GM19193 (cell line): ENCODE results near the gene SERTAD4.

ENCODE experiments used
- POLR2A ChIP-seq: IDR thresholded peaks from 4 replicates; pipeline ENCODE4 v1.6.1; 2011; ENCODE audit not compliant: insufficient read depth, insufficient read length; ENCODE audit errors: extremely low read depth

Gene SERTAD4

DNA sequence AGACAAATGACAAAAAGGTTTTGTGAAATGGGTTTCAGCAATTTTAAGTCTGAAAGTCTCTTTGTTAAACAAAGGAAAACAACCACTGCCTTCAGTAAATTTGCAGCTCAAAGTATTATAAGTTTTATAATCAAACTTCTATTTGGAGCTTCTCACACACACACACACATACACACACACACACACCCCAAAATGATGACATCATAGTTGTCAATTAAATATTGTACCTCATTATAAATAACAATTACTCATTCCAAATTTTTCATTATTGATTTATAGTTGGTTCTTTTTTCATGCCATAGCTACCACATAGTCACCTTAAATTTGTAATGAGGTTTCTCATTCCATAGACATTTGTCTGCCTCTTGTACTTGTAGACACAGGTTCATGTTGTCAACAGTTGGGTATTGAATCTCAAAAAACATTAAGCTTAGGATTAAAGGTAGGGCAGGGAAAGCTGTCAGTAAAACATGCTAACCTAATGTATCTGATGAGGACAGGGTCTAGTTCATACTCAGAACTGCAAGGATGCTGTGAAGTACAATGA is 2.4 kb upstream of the SERTAD4 start:
- TF ChIP-seq POLR2A = no peak

DNA sequence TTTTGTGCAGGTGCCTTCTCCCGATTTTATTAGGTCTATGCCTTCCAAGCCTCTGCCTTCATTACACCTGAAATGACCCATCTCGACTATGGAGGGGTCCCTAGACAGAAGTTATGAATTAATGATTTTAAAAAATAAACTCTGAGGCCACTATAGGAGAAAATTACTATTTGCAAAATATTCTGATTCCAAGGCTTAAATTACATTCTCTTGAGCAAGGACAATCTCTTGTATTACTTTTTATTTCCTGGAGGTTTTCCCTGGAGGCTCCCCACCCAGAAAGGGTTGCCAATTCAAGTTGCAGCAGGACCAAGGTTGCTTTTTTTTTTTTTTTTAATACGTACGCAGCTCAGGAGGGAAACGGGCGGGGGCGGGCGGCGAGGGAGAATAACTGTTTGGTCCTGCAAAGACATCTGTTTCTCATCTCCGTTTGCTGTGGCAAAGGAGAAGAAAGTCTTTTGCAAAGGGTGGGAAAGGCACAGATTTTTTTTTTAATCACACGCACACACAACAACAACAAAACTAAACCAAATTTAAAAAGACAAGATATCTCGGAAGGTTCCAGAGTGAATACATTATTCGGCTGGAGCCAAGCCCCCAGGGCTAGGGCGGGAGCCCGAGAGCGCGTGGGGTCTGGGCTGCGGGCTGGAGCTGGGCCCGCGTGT is 618 bp upstream of the SERTAD4 start:
- no peak for TF ChIP-seq POLR2A

DNA sequence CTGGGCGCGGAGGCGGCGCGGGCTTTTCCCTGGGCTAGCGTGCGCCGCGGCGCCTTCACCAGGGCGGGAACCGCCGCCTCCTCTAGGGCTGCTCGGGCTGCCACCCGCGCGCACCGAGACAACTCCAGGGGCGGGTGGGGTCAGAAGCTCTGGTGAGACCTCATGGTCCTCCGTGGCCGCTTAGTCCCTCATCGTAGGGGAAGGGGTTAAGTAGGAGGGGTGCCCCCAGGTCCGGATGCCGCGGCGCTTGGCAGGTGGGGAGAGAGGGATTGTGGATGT is 559 bp downstream of the SERTAD4 start:
- TF ChIP-seq POLR2A = no peak

DNA sequence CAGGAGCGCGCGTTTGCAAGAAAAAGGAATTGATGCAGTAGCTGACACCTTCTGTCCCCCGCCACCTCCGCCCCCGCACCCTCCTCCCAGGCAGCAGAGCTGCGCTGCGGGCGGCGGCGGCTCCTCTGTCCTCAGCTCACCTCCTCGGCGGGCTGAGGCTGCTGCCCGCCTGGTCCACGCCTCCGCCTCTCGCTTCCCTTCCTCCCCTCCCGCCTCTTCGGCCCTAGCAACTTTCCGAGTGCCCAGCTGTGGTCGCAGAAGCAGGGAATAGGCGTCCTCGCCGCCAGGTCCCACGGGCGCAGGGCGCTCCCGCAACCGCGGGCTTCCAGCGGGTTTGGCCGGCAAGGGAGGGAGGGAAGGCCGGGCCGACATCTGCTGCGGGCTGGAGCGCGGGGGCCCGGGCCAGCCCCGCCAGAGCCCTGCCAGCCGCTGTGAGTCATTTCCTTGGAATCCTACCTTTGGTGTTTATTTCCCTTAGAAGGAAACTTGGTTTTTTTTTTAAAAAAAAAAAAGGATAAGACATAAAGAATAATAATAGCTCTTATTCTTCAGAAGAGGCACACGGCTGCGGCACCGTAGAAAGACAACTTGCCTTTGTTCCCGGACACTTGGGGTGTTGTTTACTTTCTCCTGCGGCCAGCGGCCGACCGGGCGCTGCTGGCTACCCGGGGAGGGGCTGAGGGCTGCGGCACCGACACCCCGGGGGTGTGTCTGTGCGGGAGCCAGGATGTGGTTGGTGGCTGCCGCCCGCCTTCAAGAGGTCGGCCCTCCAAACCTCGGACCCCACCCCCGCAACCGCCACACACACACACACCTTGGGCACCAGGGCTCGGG is 1.1 kb downstream of the SERTAD4 start:
- TF ChIP-seq POLR2A = no peak

DNA sequence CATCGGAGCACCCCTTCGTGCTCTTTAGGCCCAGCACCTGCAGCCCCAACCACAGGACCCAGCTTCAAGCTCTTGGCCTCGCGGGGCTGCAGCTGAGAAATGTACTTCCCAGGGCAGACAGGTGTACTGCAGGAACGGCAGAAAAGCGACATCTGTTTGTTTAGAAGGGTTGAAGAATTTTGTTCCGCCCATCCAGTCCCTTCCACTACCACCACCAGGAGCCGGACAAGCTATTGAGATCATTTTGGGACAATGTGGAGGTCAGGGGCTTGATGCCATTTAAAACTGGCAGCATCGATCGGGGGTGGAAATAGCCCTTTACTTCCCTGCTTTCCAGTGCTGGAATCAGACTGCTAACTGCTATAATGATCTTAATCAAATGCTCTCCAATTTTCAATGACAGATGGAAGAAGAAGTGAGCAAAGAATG is 1.7 kb downstream of the SERTAD4 start:
- no peak for TF ChIP-seq POLR2A

DNA sequence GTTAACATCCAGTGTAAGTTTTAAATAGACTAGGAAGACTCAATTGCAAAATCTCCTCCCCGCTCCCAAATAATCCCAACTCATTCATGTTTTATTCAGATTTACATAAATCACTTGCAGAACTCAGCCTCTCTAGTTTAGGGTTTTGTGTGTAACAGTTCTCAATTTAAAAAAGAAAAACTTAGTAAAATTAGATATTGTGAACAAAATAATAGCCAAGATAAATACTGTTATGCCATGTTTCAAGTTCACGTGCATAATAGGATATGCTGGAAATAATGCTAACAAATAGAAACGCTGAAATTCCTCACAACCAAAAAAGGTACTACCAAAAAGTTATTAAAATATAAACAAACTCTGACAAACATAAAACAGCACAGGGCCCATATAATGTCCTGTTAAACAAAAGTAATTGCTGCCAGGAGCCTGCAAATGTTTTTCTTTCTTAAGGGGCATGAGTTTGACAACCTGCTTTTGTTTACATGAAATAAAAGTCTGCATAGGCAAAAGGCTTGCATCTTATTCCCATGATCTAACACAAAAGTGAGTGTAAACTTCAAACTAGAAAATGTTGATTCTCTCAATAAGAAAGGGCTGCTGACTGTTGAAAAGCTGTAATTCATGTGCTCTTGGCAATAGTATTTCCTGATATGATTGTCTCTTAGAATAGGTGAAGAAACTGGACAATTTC is 2.9 kb downstream of the SERTAD4 start:
- TF ChIP-seq POLR2A = no peak

DNA sequence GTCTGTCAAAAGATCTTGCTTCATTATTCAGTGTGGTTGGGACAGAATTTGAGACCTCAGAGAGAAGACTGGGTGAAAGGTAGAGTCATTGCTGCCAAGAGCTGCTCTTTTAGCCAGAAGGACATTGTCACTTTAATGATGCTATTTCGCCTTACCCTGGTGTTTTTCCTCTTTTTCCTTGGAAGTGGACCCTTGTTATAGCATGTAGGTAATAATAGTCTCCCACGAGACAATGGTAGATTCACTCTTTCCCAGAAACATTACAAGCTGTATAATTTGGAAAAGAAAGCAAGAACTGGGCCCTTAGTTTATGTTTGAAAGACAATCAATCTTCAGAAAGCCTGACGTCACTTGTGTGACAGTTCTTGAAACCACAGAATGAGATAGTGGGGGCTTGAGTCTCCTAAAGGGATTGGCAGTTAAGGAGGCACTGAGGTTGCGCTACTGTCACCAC is 3.8 kb downstream of the SERTAD4 start:
- TF ChIP-seq POLR2A = no peak

DNA sequence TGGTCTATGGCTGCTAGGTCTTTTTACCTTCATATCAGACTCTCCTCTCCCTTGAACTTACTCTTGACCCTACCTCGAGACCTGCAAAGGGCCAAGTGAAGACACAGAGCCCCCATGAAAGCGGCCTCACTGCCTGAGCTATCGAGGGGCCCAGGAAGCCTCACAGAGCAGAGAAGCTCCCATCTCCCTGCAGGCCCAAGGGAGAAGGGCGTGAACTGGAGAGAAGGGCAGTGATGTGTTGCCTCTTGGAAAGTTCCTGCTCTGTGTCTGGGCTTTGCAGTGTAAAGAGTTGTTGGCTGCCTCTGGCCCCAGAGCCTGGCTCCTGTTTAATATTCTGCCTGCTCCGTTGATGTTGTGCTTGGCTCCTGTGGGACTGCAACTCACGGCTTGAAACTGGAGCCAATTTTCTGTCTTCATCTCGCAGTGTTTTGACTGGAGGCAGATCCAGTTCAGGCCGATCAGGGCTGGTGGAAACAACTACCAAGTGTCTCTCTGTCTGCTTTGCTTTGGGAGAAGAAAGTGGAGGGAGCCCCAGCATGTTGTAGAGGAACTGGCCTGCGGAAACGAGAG is 4.3 kb downstream of the SERTAD4 start:
- TF ChIP-seq POLR2A = no peak

DNA sequence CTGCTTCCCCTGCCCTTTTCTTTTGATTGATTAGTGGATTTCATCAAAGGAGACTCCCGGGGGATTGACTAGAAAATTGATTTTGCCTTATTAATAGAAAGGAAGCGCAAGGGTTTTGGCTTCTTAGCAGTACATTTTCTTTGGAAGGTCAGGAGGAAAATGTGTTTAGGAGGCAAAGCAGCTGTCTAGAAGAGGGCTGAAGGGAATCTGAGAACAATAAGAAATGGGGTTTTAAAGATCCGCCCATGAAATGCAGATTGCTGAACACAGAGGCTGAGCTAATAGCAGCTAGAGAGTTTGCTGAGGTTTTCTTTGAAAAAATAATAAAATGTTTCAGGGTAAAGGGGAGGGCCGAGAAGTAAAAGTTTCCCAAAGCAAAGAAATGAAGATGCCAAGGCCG is 4.9 kb downstream of the SERTAD4 start:
- no peak for TF ChIP-seq POLR2A

DNA sequence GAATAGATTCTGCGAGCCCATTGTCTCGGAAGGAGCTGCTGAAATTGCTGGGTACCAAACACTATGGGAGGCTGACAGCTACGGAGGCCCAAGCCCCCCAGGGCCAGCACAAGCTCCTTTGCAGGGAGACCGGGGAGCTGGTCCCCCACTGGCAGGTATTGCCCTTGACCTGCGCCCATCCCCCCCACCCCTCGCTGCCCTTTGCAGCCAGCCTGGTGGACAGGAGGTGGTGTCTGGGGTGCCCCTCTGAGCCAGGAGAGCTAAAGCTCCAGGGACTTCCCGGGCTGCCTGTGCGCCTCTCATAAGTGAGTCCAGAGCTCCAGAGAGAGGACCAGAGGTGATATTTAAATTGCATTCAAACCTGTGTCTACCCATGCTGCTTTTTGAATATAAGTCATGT is 5.4 kb downstream of the SERTAD4 start:
- TF ChIP-seq POLR2A = no peak

DNA sequence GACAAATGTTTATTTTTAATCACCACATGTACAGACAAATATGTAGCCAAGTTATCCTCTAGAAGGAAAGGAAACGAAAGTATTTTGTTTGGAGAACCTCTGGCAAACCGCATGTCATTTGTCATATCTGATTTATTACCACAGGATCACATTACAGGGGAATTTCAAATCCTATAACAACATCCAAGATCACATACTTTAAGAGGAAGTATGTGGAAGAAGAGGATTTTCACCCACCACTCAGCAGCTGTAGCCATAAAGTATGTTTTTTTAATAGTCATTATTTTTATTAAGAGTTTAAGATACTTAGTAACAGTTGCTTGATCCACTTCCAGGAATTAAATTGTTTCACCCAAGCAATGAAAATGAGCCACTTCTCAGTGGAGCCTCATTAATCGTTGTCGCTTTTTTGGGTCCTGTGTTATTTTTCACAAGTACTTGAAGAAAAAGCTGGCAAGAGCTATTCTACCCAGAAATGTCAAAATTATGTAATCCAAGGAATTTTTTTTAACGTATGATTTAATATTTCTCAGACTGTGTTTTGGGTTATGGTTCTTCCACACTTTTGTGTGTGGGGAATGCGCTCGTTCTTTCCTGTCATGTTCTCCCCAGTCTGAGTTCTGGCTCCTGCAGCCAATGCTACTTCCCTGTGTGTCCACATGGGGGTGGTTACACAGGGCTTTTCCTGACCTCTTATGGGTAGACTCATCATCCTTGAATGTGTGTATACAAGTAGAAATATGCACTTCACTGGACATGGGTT is 6.9 kb downstream of the SERTAD4 start:
- no peak for TF ChIP-seq POLR2A

DNA sequence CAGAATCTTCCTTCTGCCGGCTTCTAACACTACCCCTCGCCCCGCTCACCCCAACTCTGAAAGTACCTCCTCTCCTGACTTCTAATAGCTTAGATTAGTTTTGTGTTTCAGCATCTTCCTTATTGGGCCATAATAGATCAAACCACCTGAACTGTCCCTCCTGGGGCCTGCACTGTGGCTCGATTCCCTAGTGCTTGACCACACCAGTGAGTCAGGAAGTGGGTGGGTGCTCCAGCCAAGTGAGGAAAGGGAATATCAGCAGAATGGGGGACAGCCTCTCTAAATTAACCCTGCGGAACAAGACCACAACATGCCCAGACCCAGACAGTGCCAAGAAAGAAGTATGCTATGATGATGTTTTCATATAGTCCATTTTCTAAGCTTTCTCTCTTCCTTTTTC is 8.5 kb downstream of the SERTAD4 start:
- no peak for TF ChIP-seq POLR2A

DNA sequence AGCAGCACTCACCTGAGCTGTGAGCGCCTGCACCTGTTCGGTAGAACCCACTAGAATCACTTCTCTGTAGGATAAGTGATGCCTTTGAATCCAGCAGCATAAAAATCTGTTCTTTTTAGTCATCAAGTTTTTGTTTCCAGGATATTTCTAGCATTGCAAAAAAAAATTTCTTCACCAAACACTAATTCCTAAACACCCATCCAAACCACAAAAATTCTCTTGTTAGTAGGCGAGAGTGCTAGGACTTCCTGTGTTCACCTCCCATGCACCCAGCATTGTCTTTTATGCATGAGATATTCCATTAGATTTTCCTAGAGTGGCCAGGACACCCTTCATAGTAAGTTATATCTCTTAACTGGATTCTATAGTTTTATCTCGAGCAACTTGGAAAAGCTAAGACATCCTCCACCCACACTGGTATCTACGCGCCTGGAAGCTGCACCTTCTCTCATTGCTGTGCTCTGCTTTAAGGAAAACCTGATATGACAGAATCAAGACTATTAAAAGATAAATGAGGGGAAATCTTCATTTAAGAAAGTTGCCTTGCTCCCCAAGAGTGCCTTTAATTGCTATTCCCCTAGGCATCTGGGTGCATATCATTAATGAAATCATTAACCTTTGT is 12.3 kb downstream of the SERTAD4 start:
- no peak for TF ChIP-seq POLR2A

DNA sequence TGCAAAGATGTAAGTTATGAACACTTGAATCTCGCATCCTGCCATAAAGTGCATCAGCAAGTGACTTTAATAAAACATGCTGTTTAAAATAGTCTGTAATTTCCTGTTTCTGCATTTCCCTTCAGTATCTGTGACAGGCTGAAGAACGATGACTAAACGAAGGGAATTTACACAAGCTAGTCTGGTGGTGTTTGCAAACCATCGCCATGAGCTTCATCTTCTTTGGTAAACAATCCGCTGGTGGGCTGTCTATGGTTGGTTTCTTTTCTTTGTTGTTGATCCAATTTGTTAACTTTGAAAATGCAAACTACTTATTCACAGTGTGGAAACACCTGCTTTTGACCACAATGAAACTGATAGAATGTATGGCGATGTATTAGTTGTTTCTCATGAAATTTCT is 13.9 kb downstream of the SERTAD4 start:
- no peak for TF ChIP-seq POLR2A
